ENCODE results near the gene RBM20.
A peak's percentile ranks its signal among the peaks of the same experiment; 100 is the strongest.

RBM20 gene

GRCh38 chr10:110848106-110848505, 204.0 kb downstream of the RBM20 start:
- DNase-seq (ENCODE audit: low read depth in 1 of 2, low spot score in 1 of 2) = no peak

GRCh38 chr10:110850099-110850498, 206.0 kb downstream of the RBM20 start:
- DNase-seq (ENCODE audit: low read depth in 1 of 2, low spot score in 1 of 2) = no peak

GRCh38 chr10:110851020-110851612, 207.0 kb downstream of the RBM20 start:
- DNase-seq (ENCODE audit: low read depth in 1 of 2, low spot score in 1 of 2) = no peak

GRCh38 chr10:110852255-110852896, 208.2 kb downstream of the RBM20 start:
- no peak for DNase-seq (ENCODE audit: low read depth in 1 of 2, low spot score in 1 of 2)

GRCh38 chr10:110852947-110853346, 208.8 kb downstream of the RBM20 start:
- DNase-seq (ENCODE audit: low read depth in 1 of 2, low spot score in 1 of 2) = no peak

GRCh38 chr10:110853921-110854605, 209.9 kb downstream of the RBM20 start:
- no peak for DNase-seq (ENCODE audit: low read depth in 1 of 2, low spot score in 1 of 2)

- DNase-seq (ENCODE audit: low read depth in 1 of 2, low spot score in 1 of 2) = no peak
Measured at GRCh38 chr10:110857265-110858171, 213.4 kb downstream of the RBM20 start.

- DNase-seq (ENCODE audit: low read depth in 1 of 2, low spot score in 1 of 2) = no peak
Measured at GRCh38 chr10:110858297-110858934, 214.3 kb downstream of the RBM20 start.

GRCh38 chr10:110859206-110859972, 215.3 kb downstream of the RBM20 start:
- DNase-seq (ENCODE audit: low read depth in 1 of 2, low spot score in 1 of 2) = no peak

- DNase-seq (ENCODE audit: low read depth in 1 of 2, low spot score in 1 of 2) = no peak
Measured at GRCh38 chr10:110859973-110860376, 215.8 kb downstream of the RBM20 start.

- DNase-seq (ENCODE audit: low read depth in 1 of 2, low spot score in 1 of 2) = no peak
Measured at GRCh38 chr10:110860576-110861241, 216.6 kb downstream of the RBM20 start.

GRCh38 chr10:110861476-110861875, 217.3 kb downstream of the RBM20 start:
- DNase-seq (ENCODE audit: low read depth in 1 of 2, low spot score in 1 of 2) = no peak

GRCh38 chr10:110861930-110862649, 218.0 kb downstream of the RBM20 start:
- DNase-seq (ENCODE audit: low read depth in 1 of 2, low spot score in 1 of 2) = no peak

- no peak for DNase-seq (ENCODE audit: low read depth in 1 of 2, low spot score in 1 of 2)
Measured at GRCh38 chr10:110862961-110863360, 218.8 kb downstream of the RBM20 start.

GRCh38 chr10:110863361-110863760, 219.2 kb downstream of the RBM20 start:
- no peak for DNase-seq (ENCODE audit: low read depth in 1 of 2, low spot score in 1 of 2)

GRCh38 chr10:110863956-110864355, 219.8 kb downstream of the RBM20 start:
- DNase-seq (ENCODE audit: low read depth in 1 of 2, low spot score in 1 of 2) = no peak

- DNase-seq (ENCODE audit: low read depth in 1 of 2, low spot score in 1 of 2) = peak in 1 of 2 donors; percentile 27
Measured at GRCh38 chr10:110864662-110865140, 220.6 kb downstream of the RBM20 start.

GRCh38 chr10:110865186-110865808, 221.2 kb downstream of the RBM20 start:
- DNase-seq (ENCODE audit: low read depth in 1 of 2, low spot score in 1 of 2) = no peak

Measured in activated T-helper 1 cell treated with anti-CD3 and anti-CD28 coated beads, Interleukin-2, amount 50 U/mL, for 16 hours (primary cell).